Hepatocyte (in vitro differentiated cells): ENCODE measurements around the gene TSPY1.
"Not testable (repeated sequence)": the region's sequence is repeated elsewhere in the genome, so short reads cannot be mapped to it uniquely, and the experiment has no call there.

Source experiments
- CTCF ChIP-seq: fragments of 200-600 bp; sonication (generic); IDR thresholded peaks from 2 replicates; pipeline ENCODE4 v1.5.1; 2016; ENCODE audit warnings: antibody characterized with exemption, mild to moderate bottlenecking; ENCODE audit not compliant: poor library complexity
- EZH2 ChIP-seq: fragments of 200-600 bp; sonication (generic); IDR thresholded peaks from 2 replicates; pipeline ENCODE4 v1.6.1; 2016; ENCODE audit warnings: antibody characterized with exemption, mild to moderate bottlenecking, borderline replicate concordance
- EZH2phosphoT487 ChIP-seq: fragments of 200-600 bp; sonication (generic); IDR thresholded peaks from one replicate; pipeline ENCODE4 v1.6.1; 2018; ENCODE audit warnings: antibody characterized with exemption, mild to moderate bottlenecking, low read depth, moderate library complexity; ENCODE audit not compliant: unreplicated experiment, severe bottlenecking

- TF ChIP-seq CTCF, EZH2phosphoT487, EZH2: not testable (repeated sequence)
Measured at GRCh38 chrY:9486967-9487366, 20.2 kb downstream of the TSPY1 start, which contains the start of gene TSPY9.
